Thyroid gland (tissue), 4 donors: ENCODE measurements around the gene KRT6C. TPM values are rescaled to one million over a fixed set of nuclear protein-coding genes. Genes with fewer than 3 reads are reported as not detected.

ENCODE experiments used
- DNase-seq, 2 donors: peaks; one replicate each; pipeline ENCODE4 v3.0.0-alpha.2; 2019
- H3K27ac ChIP-seq, 3 donors: fragments of 200-600 bp; sonication (generic); 1 replicate in 2 of 3; 2 replicates in 1 of 3; pipeline ENCODE4 v1.5.1; 2016 to 2019; ENCODE audit warnings: mild to moderate bottlenecking in 1 of 3, moderate library complexity in 1 of 3
- H3K27me3 ChIP-seq: fragments of 200-600 bp; sonication (generic); one replicate; pipeline ENCODE4 v1.5.1; 2019
- H3K36me3 ChIP-seq, 2 donors: fragments of 200-600 bp; sonication (generic); one replicate each; pipeline ENCODE4 v1.5.1; 2016 to 2019
- H3K4me1 ChIP-seq, 2 donors: fragments of 200-600 bp; sonication (generic); one replicate each; pipeline ENCODE4 v1.5.1; 2017 to 2019
- H3K4me3 ChIP-seq, 3 donors: fragments of 200-600 bp; sonication (generic); replicated peaks in 1 of 3; 1 replicate in 2 of 3; 2 replicates in 1 of 3; pipeline ENCODE4 v1.5.1; 2016; ENCODE audit warnings: mild to moderate bottlenecking in 1 of 3
- H3K9me3 ChIP-seq: fragments of 200-600 bp; sonication (generic); one replicate; pipeline ENCODE4 v1.5.1; 2017
- CTCF ChIP-seq, 6 experiments: fragments of 200-600 bp in 3 of 6; fragments of 450-650 bp in 3 of 6; sonication (generic) in 3 of 6; IDR thresholded peaks; one replicate each; pipeline ENCODE4 v1.5.1; 2016 to 2019; ENCODE audit warnings: antibody characterized with exemption in 6 of 6, mild to moderate bottlenecking in 2 of 6, inconsistent platforms in 1 of 6, moderate library complexity in 1 of 6
- POLR2A ChIP-seq, 2 donors: fragments of 450-650 bp; IDR thresholded peaks; one replicate each; pipeline ENCODE4 v1.6.1; 2017; ENCODE audit warnings: antibody characterized with exemption in 2 of 2, mild to moderate bottlenecking in 2 of 2, moderate library complexity in 1 of 2
- WGBS, 2 donors: methylation state at CpG; one replicate each; pipeline ENCODE4 v1.1.5; 2017; 5-methylcytosine and 5-hydroxymethylcytosine counted together
- intact Hi-C: fragments of 100-400 bp; cut with DNase I; formaldehyde crosslinking; loops from one replicate; pipeline ENCODE4 v1.15.1; 2023
- total RNA-seq, 4 donors: library from RNA; depleted of rRNA; stranded (reverse); fragments of >200 nt; gene quantifications; one replicate each; pipeline ENCODE4 v1.2.3, GENCODE V29; 2016

The KRT6C gene
- total RNA-seq, 4 donors from 2014 or later = not detected

- DNase-seq = no peak
- Histone ChIP-seq H3K27me3 (no peaks in the 10 kb centered on the region), H3K4me3 (no peak overlapping the region), H3K4me1 (no peaks in the 10 kb centered on the region), H3K36me3 (no peaks in the 10 kb centered on the region), H3K9me3 (no peaks in the 10 kb centered on the region), H3K27ac (no peak overlapping the region)
- no peak for TF ChIP-seq POLR2A (IDR thresholded peaks at IDR 0.05)
- 87 to 89% methylated on average over 6 of the region's 6 CpGs for WGBS, 2 donors
- intact Hi-C loops = no loop called here
Measured at GRCh38 chr12:52446367-52447045, 27.1 kb downstream of the KRT6C start.

- no peak for DNase-seq
- WGBS, 2 donors = 64 to 65% methylated on average over 3 of the region's 3 CpGs
- TF ChIP-seq CTCF (IDR thresholded peaks at IDR 0.05) = no peak
Measured at GRCh38 chr12:52445876-52446275, 27.7 kb downstream of the KRT6C start.

GRCh38 chr12:52444647-52445595 lies 28.7 kb downstream of the KRT6C start:
- Histone ChIP-seq H3K4me3 (no peak overlapping the region), H3K27ac (no peak overlapping the region), H3K4me1 (no peaks in the 10 kb centered on the region), H3K36me3 (no peaks in the 10 kb centered on the region), H3K27me3 (no peaks in the 10 kb centered on the region), H3K9me3 (no peaks in the 10 kb centered on the region)
- 65 to 77% methylated on average over 10 of the region's 10 CpGs for WGBS, 2 donors
- intact Hi-C loops = no loop called here
- TF ChIP-seq CTCF (IDR thresholded peaks at IDR 0.05) = no peak
- no peak for TF ChIP-seq POLR2A (IDR thresholded peaks at IDR 0.05)
- no peak for DNase-seq

More at GRCh38 chr12:52445876-52446275, 27.7 kb downstream of the KRT6C start:
- Histone ChIP-seq H3K4me1 (no peaks in the 10 kb centered on the region), H3K27me3 (no peaks in the 10 kb centered on the region), H3K4me3 (no peak overlapping the region), H3K36me3 (no peaks in the 10 kb centered on the region), H3K9me3 (no peaks in the 10 kb centered on the region), H3K27ac (no peak overlapping the region)
- intact Hi-C loops = no loop called here

GRCh38 chr12:52443966-52444365 lies 29.6 kb downstream of the KRT6C start:
- Histone ChIP-seq H3K36me3 (no peaks in the 10 kb centered on the region), H3K27ac (no peak overlapping the region), H3K9me3 (no peaks in the 10 kb centered on the region), H3K4me1 (no peaks in the 10 kb centered on the region), H3K27me3 (no peaks in the 10 kb centered on the region), H3K4me3 (no peak overlapping the region)
- no peak for DNase-seq
- WGBS, 2 donors = 88% methylated on average over 3 of the region's 3 CpGs
- intact Hi-C loops = no loop called here
- TF ChIP-seq POLR2A (IDR thresholded peaks at IDR 0.05) = no peak
- no peak for TF ChIP-seq CTCF (IDR thresholded peaks at IDR 0.05)

GRCh38 chr12:52442600-52443061 lies 31.0 kb downstream of the KRT6C start:
- 22 to 34% methylated on average over 5 to 6 of the region's 6 CpGs for WGBS, 2 donors
- no peaks in the 10 kb centered on the region for H3K36me3 ChIP-seq
- intact Hi-C loops = no loop called here

More at GRCh38 chr12:52442600-52443061, 31.0 kb downstream of the KRT6C start:
- Histone ChIP-seq H3K27me3 (no peaks in the 10 kb centered on the region), H3K27ac (no peak overlapping the region), H3K4me3 (no peak overlapping the region), H3K9me3 (no peaks in the 10 kb centered on the region), H3K4me1 (no peaks in the 10 kb centered on the region)
- DNase-seq = peak in 1 of 2 donors; percentile 4
- TF ChIP-seq POLR2A (IDR thresholded peaks at IDR 0.05) (no peak), CTCF (IDR thresholded peaks at IDR 0.05) (no peak)
